HG03039 (cell line): Measurements from ENCODE around the gene GNG12.
"Not testable (repeated sequence)": the region's sequence is repeated elsewhere in the genome, so short reads cannot be mapped to it uniquely, and the experiment has no call there.

Experiments used
- ATAC-seq: cut with Tn5 transposase; IDR thresholded peaks from one replicate; pipeline ENCODE4 v1.9.1; 2021; ENCODE audit warnings: mild to moderate bottlenecking, moderate library complexity; ENCODE audit not compliant: unreplicated experiment

The GNG12 gene

DNA sequence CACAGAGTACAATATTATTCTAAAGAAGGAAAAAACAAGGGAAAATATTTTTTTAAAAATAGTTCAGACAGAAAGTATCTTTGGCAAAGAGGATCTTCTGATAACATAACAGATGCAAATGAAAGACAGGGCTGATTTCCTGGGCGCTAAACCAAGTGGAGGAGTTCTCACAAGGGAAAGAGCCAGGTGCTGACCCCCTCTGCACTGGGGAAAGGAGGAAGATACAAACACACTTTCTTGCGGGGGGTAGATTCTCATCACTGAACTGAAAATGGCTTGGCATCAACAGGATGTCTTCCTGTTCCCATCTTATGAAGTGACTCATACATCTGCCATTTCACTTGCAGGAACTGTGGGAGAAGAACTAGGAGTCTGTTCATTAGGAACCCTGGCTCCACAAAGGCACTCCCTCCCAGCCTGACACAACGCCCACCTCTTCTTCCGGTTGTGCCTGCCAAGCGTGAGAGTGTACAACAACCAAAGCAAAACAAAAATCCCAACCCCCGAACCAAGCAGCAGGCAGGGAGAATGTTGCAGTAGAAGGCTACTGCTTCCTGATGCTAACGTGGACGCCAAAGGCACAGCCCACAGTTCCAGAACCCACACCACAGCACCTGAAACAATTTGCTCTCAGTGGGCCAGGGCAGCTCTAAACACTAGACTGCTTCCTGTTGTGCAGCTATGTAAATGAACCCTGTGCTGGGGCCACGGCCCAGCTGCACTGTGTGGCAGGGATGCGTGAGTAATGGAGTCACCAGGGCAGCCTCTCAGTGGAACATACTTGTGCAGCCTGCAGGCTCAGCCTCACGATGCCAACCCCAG lies 97.2 kb downstream of the GNG12 start:
- ATAC-seq: peak; percentile 90

DNA sequence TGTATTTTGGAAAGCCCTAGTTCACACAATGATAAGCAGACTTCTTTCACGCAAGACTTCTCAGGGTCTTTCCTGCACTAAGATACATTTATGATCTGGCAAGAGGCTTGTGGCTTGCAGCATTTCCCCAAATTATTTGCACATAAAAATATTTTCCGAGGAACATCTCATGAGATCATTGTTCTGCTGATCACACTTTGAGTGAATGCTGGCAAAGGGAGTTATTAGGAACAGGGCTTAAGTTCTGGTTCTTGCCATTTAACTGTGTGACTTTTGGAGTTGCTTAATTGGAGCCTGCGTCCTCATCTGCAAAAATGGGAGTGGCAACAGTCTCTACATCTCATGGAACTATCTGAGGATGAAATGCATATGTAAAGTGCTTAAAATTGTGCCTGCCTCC lies 98.1 kb downstream of the GNG12 start:
- no peak for ATAC-seq

DNA sequence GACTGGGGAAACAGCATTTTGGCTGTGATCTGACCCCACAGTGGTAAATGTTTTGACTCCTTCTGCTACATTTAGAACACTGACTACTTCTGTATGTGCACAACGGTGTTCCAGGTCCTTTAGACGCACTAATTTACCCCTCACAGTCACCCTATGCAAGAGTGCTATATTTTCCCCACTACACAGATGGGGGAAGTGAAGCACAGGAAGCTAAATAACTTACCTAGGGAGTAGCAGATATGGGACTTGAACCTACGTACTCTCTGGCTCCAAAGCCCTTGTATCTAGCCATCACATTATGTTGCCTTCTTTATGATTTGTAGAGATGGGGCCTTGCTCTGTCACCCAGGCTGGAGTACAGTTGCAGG lies 99.0 kb downstream of the GNG12 start:
- no peak for ATAC-seq

DNA sequence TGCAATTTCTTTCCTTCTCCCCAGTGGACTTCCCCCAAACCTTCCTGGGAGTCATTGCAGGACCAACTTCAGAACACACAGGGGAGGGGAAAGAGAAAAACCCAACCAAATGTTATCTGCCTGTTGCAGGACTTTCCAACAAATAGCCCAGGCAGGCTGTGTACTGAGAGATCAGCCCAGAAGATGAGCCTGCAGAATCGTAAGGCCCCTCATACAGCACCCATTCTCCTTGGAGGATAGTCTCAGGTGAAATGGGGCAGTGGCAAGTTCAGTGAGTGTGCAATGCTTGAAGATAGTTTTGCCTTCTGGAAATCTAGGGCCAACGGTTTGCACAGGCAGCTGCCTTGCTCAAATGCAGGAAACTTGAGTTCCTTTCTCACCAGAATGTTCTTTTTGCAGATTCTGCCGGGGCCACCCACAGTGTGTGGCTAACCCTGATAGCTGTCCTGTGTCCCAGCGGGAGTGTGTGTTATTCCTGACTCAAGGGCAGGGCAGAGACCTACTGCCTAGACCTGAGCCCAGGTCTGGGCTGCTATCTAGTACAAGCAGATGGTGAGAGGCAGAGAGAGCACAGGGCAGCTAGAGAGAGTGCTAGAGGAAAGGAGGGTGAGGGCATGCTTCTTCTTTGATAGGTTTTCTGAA lies 99.5 kb downstream of the GNG12 start:
- ATAC-seq: no peak

DNA sequence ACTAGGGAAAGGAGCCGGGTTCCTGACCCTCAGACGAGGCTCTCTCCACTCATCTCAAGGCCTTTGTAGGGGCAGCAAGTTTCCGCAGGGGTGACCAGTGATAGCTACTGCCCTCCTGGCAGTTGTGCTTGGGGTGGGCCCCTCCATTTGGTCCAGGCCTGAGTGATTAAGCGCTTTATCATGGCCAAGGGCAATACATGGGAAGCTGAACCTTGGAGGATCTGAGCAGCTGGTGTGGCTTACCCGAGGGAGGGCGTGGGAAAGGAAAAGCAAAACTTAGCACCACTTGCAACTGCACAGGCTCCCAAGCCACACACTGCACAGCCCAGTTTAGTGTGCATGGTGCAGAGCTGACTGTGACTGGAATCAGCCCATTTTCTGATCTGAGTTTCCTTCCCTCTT lies 100.5 kb downstream of the GNG12 start:
- peak; percentile 37 for ATAC-seq

DNA sequence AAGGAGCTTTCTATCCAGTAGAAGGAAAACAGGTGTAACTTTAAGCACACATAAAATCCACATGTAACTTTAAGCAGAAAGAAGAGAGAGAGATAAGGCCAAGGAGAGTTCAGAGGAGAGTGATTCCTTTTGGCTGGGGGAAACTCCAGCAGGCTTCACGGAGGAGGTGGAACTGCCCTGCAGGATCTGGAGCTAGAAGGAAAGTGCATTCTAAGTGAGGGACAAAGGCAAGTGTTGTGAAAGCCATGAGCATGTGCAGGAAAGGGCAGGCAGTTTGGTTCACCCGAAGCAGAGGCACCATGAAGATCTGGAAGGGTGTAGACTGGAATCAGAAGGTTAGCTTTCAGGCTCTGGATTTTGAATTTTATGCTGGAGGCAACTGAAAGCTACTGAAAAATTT lies 101.9 kb downstream of the GNG12 start:
- no peak for ATAC-seq

DNA sequence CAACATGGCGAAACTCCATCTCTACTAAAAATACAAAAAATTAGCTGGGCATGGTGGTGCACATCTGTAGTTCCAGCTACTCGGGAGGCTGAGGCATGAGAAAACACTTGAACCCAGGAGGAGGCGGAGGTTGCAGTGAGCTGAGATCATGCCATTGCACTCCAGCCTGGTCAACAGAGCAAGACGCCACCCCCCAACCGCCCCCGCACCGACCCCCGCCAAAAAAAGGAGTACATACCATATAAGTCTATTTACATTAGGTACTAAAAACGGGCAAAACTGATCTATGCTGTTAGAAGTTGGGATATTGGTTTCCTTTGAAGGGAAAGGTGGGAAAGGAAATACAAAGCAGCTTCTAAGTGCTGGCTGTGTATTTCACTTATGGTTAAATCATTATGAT lies 103.0 kb downstream of the GNG12 start:
- not testable (repeated sequence) for ATAC-seq

DNA sequence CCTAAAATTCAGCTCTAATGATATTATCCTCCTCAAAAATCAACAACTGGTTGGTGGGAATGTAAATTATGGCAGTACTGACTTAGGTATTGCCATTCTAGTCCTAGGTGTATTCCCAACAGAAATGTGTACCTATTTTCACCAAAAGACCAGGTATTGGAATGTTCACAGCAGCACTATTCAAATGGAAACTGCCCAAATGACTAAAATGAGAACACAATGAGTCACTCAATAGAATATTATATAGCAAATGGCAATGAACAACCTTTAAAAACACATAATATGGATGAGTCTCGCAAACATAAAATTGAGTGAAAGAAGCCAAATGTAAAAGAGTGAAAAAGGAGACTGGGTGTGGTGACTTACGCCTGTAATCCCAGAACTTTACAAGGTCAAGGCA lies 103.4 kb downstream of the GNG12 start:
- ATAC-seq: peak; percentile 32

DNA sequence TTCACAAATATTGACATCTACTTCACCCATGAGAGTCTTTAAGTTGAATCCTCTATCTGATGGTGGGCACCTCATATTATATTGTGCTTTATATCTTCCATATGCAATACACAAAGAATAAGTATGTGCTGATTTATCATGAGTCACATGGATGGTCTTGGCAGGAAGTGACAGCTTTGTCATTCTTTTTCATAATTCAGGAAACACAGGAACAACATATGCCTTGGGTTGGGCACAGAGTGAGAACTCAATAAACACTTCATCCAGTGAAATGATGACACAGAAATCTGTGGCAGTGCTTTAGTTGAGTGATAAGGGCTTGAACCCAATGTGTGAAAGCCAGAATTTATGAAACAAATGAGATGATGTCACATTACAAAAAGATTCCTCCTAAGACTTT lies 107.0 kb downstream of the GNG12 start:
- ATAC-seq: no peak

DNA sequence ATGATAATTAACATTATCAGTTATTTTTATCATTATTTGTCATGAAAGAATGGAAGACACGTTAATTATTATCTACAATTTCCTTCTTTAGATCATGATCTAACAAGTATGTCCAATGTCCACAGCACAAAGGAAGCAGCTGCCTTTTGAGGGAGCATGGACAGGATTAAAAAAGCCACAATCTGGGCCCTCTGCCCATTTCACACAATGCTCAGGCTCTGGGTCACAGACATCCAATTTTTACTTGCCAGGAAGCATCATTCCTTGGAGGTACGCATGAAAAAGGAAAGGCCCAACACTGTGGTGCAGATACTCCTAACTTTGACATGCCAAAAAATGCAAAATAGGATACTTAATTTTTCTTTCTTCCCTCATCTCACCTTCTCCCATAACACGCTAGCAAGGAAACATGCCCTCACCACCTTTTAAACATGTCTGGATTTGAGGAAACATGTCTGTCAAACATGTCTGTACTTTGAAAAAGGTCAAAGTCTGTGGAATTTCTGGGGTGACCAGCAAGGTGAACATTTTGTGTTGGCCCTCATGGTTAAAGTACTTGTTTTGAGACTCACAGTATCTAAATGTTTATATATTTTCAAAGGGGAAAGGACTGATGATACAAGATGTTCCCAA lies 108.2 kb downstream of the GNG12 start:
- no peak for ATAC-seq

DNA sequence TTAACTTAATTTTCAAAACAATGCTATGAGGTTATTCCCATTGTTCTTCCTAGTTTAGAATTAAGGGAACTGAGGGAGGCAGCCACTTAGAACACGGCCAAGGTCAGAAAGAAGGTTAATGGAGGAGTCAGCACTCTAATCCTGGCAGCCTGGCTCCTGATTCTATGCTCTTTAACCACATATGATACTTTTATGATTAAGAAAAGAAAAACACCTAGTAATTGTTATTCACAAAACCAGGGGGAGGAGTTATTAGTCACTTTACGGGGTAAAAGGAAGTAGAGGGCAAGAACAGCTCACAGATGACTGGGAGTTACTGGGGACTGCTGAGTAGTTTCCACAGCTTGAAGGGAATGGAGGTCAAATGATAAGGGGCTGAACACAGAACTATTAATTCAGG lies 109.6 kb downstream of the GNG12 start:
- peak; percentile 77 for ATAC-seq

DNA sequence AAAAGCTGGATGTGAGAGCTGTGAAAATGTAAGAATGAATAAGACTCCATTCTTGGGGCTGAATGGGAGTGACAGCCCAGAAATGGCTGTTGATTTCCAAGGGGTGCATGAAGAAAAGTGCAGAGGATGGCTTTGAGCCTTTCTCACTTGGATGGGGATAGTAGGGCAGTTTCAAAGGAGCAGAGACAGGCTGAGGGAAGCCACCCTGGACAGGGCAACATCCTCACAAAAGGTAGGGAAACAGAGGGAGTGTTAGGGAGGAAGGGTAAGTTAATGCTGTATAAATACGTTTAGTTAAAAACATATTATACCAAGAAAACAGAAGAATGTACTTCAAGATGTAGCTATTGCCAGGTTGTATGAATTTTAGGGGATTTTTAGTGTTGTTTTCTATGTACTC lies 110.1 kb downstream of the GNG12 start:
- ATAC-seq: no peak

DNA sequence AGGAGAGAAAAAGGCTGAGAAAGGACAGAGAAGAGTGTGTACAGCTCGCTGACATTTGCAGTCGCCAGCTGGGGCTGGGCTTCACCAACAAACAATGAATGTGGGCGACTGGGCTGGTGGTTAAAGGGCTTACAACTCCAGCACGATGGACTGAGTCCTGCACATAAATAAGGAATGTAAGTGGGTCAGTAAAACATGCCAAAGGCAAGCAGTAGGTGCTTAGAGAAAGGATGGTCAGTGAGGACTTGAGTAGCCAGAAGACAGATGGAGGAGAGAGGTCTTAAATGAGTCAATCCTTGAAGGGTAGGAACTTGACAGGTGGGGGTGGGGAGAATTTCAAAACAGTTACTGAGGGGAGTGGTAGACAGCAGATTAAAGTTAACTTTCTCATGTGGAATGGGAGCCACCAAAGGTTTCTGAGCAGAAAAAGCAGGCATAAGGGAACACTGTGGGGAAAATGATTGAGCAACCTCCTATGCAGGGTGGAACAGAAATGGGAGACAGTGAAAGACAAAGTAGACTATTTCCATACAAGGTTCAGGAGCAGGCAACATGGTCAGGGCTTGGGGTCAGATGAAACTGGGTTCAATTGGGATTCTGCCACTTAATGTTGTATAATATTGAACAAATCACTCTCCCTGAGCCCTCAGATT lies 110.8 kb downstream of the GNG12 start:
- no peak for ATAC-seq

DNA sequence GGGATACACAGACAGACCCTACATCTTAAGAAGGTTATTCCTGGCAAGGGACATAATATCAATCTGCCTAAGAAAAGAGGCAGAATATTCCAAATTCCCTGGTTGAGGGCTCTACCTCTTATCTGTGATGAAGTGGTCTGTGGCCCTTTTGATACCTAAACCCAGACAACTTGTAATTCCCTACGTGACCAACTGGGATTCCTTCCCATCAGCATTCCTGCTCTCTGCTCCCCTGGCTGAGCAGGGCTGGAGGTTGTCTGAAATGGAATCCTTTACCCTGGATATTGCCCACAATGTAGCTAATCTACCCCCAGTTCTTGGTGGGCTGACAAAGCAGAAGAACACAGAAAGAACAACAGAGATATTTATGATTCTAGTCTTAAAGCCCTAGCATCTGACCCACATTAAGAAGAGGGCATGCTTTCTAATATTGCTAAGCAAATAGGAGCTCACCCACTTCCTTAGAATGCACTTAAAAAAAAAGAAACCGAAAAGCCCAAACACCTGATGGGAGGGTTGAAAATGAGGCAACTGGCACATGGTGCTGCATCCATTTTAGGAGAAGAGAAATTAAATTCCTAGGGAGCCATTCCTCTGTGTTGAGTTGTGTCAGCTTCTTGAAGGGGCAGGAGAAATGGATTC lies 111.5 kb downstream of the GNG12 start:
- no peak for ATAC-seq

DNA sequence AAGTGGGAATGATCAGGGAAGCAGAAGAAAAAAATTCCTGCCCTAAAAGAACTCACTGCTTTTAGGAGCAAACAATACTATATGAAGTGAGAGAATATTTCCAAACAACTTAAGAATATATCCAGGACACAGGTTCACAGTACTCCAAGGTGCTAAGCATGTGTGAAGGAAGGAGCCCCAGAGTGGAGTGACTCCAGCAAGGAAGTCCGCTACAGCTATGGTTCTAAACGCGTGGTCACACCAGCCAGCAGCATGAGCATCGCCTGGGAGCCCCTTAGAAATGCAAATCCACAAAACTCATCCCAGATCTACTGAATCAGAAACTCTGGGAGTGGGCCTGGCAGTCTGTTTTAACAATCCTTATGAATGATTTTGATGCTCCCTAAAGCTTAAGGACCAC lies 112.2 kb downstream of the GNG12 start:
- no peak for ATAC-seq

DNA sequence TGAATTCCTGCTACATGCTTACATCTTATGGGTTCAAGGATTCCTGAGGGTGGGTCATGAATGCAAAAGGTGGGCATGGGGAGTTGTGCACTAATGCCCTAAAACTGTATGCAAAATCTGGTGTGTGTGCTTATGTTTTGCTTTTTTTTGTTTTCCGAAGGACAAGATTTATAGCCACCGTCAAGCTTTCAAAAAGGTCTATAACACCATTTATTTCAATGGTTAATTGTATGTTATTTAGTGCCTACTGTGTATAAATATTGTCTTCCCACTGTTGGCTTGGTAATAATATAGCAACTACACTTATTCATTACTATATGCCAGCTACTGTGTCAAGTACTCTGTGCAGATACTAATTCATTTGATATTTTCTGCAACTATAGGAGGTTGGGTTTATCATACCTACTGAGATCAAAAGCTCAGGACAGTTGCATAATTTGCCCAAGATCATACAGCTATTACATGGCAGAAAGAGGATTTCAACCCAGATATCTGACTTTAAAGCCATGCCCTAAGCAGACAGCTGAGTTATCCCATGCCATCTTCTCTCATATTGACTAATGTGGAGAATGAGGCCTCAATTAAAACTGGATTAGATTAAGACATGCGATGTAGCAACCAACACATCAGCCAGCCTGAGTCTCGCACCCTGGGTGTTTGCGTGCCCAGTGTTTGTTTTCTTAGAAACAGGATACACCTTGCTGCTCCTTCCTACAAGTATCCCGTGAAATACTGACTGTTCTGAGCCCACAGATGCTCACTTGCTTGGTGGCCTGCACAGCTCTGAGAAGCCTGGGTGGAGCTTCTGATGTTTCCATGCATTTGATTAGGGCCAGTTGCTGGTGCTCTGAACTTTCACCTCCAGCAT lies 113.7 kb downstream of the GNG12 start:
- no peak for ATAC-seq

DNA sequence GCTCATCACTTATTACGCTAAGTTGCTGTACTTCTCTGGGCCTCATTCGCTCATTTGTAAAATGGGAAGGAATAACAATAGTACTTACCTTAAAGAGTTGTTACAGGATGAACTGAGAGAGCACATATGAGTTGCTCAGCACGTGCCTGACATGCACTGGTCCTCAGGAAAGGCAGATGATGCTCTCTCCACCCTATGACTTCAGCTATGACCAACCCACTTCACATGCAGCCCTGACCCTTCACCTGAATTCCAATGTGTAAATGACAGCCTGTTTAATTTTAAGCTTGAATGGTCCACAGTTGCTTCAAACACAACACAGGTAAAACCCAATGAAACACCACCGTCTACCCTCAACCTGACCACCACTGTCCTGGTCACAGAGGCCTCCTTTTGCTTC lies 115.4 kb downstream of the GNG12 start:
- ATAC-seq: no peak

DNA sequence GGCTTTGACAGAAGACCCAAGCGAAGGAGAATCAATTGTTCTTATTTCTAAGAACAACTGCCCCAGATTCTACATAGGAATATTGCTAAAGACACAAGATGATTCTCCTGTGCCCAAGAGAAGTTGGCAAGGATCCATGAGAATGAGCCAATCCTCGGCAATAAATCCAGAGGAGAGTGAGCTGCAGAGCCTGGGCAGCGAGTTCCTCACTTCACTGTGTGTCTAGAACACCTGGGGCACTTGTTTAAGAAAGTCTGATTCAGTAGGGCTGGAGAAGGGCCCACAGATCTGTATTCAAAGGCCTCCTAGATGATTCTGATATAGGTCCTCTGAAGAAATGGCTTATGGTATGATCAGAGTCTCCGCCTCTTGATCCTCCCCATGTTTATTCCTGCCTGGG lies 116.5 kb downstream of the GNG12 start:
- ATAC-seq: no peak

DNA sequence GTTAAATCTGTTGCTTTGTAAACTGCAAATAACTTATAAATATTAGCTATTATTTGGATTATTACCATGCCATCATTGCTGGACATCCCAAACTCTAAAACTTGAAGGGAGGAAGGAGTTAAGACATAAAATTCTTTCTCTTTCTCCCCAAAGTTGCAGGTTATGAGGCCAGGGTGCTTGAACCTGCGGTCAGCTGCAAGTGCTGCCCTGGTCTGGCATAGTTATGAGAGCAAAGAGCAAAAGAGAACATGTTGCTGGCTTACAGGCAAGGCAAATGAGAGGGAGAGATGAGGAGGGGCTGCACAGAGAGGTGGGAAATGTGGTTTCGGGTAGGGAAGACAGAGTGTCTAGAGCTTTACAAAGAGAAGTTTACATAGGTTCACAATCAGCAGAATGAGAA lies 117.4 kb downstream of the GNG12 start:
- ATAC-seq: no peak
